Stimulated activated CD4-positive, alpha-beta T cell treated with anti-CD3 and anti-CD28 coated beads, Interleukin-12 subunit alpha, Interleukin-12 subunit beta, amount 100 ng/mL, for 24 hours (primary cell): ENCODE results near the gene MTUS2.

Experiments used
- DNase-seq, 2 experiments: peaks; one replicate each; pipeline ENCODE4 v3.0.0-alpha.2; 2020; ENCODE audit warnings: low read depth in 2 of 2

MTUS2 gene

DNA sequence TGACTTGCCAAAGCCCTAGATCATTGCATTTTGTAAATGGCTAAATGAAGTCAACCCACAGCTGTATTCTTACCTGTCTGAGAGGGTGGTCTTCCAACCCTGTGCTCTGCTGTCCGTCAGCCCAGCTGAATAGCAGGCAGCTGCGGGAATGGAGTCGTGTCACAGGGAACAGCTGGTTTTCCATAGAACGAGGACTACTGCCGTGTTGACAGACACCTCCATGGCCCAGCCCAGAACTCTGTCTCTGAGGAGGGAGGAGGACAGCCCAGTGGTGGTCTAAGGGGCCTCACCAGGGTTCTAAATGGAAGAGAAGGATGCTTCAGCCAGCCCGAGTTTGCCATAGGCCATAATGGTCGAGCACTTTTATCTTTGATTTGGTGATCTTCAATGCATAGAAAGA lies 664.7 kb downstream of the MTUS2 start:
- no peak for DNase-seq

DNA sequence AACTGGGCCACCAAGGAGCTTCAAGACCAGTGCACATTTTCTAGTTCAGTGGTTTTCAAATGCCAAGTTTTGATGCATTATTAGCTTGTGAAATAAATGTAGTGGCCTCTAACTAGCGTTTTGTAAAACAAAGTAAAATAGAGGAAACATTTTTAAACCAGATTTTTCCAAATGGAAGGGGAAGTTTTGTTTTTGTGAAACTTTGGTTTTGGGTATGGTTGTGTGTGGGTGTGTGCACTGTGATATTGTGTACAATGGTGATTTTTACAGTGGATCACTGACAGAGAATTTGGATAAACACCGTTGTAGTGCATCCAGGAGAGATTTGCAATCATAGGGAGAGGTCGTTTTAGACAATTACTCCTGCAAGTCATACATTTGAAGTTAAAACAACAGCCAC lies 666.4 kb downstream of the MTUS2 start:
- DNase-seq: no peak

DNA sequence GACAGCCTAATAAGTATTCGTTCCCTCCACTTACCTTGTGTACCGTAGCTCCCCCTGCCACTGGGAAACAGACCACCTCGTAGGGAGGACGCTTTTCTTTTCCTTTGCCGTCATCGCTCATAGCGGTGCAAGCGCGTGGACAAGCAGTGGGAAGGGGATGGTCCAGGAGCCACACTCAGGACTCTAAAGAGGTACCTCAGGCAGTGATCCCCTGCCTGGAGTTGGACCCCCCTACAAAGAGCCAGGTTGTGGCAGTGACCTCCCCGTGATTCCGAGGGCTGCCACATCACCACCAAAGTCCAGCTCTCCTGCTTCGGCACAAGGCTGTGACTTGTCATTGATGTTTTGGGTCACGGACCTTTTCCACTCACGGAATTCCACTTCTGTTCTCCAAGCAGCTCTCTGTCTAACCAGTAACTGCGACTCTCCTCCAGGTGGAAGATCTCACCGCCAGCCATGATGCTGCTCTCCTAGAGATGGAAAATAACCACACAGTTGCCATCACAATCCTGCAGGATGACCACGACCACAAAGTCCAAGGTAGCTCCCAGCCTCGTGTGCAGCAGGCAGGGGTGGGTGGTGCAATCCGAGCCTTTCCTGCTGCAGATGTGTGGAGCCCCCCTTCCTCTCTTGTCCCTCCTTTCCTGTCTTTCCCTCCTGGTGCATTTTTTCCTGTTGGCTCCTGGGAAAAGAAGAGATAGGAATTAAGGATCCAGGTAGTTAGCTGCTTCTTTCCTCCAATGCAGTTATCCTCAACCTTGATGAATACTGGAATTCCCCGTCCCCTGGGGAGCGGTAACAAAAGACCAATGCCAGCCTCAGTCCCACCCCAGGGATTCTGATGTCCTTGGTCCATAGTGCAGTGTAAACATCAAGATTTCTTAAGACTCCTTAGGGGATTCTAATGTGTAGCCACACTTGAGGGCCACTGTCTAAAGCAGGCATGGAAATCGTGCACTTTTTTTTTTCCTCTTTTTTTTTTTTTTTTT lies 667.6 kb downstream of the MTUS2 start:
- no peak for DNase-seq

DNA sequence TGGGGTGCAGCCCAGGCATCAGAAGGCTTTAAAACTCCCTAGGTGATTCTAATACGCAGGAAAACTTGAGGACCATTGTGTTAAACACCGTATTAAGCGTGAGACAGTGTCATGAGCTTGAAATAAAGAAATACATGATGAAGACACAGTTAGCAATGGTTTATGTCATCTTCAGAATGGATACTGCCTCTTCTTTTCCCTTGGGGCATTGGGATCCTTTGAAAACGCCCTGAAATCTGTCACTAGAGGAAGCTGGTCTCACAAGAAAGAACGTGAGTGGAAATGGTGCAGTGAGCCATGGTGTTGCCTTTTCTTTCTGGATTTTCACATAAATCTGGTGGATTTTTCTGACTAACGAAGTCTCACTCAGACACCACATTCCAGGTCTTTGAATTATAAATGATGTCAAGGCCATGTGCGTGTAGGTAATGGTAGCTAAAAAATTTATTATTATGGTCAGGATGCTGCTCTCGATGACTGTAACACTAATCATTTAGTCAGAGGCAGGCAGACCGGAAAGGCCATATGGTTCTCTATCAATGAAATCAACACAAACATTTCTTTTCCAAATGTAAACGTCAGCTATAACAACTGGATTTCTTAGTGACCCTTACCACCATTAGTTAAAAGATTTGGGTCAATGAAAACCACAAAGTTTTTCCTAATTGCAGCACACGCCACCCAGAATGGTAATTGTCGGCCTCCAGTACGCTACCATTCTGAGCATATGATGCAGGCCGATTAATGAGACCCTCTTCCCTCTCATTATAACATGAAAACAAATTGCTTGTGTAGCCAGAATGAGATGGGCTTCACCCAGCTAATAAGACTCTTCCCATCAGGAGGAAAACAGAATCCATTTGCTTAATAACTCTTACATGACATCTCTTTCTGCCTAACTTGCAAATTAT lies 669.8 kb downstream of the MTUS2 start:
- DNase-seq: no peak

DNA sequence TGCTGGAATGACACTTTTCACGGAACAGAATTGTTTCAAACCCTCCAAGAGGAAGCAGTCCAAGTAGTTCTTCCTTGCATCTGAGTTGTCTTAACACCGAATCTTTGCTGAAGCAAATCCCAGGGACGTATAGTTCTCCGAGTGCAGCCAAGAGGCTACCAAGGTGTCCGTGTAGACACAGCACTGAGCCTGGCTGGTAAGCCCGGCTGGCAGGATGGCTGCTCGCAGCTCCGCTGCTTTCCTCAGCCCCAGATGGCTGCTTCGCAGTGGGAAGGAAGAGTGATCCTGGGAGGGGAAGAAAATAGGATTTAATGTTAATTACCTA lies 670.4 kb downstream of the MTUS2 start:
- DNase-seq: no peak

DNA sequence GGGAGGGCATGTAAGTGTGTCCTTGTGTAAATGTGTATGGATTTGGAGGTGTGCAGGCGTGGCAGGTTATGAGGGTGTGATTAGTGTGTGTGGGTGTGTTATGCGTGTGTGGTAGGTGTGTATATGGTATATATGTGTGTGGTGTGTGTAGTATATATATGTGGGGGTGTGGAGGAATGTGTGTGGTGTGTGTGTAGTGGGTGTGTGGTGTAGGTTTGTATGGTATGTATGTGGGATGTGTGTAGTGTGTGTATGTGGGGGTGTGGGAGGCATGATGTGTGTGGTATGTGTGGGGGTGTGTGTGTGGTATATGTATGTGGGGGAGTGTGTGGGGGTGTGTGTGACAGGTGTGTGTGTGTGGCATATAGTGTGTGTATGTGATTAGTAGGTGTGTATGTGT lies 671.1 kb downstream of the MTUS2 start:
- no peak for DNase-seq

DNA sequence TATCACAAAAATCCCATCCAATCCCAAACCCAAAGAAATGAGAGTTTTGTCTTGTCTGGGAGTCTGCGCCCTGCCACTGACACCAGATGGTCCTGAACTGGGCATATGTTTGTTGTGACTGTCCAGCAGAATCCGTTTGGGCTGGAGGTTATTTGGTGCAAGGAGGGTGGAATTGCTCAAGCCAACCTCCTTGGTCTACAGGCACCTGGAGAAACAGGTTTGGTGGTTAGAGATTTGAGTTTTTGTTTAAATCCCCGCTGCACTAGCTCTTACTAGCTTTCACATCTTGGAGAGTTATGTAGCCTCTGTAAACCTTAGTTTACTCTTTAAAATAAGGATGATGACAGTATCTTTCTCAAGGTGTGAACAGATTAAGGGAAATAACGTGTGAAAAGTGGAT lies 673.7 kb downstream of the MTUS2 start:
- no peak for DNase-seq

DNA sequence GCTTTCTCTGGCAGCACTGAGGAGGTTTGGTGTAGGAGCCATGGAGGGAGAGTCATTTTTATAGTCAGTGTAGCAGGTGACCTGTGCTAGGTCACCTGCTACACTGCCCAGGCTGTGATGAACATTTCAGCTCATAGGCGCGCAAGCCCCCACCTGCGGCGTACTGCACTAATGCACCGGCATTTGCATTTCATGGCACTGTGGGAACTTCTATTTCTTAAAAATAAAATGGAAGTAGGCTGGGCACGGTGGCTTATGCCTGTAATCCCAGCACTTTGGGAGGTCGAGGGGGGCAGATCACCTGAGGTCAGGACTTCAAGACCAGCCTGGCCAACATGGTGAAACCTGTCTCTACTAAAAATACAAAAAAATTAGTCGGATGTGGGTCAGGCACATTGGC lies 674.4 kb downstream of the MTUS2 start:
- no peak for DNase-seq

DNA sequence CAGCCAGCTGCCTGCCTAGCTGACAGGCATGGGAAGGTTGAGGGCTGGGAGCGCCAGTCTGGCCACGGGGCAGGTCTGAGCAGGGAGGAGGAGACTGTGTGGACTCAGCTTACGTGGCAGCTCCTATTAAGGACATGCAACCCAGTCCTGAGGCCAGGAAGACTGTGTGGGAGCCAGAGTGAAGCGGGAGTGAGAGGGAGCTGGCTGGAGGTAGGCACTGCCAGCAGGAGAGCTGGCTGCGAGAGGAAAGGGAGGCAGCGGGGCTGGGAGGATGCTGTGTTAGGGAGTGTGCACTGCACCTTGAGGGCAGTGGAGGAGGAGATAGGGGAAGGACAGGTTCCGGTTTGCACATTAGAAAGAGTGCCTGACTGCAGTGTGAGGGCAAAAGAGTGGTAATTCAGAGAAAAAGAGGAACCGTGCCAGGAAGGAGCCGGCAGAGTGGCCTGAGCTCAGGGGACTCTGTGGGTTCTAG lies 676.1 kb downstream of the MTUS2 start:
- DNase-seq: no peak

DNA sequence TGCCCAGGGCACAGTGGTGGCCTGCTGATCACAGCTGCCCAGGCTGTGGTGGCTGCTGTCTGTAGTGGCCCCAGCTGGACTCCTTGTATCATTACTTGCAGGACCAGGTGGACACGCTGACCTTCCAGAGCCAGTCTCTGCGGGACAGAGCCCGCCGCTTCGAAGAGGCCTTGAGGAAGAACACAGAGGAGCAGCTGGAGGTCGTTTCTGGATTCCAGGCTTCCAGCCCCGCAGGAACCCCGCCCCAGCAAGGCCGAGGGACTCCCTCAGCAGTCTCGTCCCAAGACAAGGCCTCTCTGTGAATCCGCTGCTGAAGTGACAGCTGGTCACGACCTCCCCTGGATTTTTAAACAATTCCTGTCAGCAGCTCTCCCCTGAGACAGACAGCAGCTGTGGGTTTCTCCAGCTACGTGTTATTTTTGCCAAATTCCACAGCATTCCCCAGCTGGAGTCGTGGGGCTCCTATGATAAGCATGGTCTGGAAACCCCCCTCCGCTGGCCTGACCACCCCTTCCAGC lies 677.1 kb downstream of the MTUS2 start:
- no peak for DNase-seq

DNA sequence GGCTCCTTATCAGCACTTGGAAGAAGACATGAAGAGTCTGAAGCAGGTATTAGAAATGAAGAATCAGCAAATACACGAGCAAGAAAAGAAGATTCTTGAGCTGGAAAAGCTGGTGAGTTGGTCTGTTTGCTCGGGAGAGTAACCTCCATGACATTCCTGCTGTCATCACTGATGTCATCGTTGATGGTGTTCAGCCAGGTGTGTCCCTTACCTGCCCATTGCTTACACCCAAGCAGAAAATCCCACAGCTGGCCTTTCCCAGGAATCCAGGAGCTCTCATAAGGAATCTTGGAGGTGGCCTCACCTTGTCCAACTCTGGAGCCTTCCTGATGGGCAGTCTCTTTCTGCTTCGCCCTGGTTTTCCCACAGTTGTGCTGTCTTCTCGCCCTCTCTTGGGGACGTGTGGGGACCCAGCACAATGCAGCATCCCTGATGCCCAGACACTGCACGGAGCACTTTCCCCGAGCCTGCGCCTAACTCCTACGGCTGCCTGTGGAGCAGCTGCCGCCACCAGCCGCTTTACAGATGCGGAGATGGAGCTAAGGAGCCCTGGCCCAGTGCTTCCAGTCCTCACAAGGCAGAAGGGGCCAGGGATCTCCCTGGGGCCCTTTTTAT lies 678.4 kb downstream of the MTUS2 start:
- DNase-seq: no peak

DNA sequence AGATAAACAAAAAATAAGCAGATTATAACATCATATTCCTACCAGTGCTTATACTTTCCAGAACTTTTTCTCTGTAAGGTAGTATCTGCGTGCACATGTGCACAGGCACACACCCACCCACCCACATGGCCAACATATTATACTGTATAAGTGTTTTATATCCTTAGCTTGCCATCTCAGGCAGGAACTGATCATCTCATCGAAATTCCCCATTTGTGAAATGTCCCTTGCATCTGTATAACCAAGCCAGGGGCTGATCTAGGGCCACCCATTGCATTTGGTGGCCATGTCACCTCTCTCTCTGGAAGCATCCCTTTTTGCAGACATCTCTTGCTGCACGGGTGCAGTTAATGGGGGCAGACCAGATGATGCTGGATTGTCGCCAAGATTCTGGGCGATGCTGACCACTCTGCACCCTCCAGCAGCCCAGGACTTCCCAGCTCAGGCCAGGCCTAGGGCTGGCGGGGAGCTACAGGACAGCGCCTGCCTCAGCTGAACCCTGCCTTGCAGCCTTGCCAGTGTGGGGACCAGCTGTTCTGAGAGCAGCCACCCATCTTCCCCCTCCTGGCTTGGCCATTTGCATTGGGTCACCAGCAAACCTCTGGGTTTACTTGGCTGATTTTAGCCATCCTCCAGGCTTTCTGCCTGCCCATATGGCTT lies 679.5 kb downstream of the MTUS2 start:
- no peak for DNase-seq

DNA sequence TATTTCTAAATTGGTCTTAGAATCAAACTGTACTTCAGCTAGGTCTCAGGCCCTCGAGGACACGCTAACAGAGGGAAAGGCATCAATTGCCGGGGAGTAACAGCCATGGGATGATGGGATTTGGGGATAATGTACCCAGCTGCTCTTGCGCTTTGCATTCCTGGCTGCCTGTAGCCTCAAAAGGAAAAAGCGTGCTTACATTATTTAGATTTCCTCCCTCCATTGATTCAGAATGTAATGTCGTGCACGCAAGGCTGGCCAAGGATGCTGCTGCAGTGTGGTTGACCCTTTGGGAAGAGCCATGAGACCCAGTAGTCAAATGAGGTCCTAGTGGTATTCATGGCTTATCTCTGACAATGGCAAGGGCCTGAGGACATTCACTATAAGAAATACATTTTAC lies 680.2 kb downstream of the MTUS2 start:
- DNase-seq: no peak

DNA sequence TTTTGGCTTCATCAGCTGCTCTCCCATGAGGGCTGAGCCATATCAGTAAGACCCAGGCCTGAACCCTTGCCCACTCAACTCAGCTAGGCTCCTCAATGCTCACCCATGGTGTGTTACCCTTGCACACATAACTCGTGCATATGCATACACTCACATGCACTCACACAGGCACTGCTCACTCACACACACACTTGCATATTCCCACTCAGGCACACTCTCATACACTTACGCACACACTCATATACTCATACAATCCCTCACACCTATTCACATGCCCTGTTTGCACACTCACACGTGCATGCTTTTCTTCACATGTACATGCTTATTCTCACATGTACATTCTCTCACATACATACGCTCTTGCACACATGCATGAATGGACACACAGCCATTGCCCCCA lies 681.5 kb downstream of the MTUS2 start:
- no peak for DNase-seq

DNA sequence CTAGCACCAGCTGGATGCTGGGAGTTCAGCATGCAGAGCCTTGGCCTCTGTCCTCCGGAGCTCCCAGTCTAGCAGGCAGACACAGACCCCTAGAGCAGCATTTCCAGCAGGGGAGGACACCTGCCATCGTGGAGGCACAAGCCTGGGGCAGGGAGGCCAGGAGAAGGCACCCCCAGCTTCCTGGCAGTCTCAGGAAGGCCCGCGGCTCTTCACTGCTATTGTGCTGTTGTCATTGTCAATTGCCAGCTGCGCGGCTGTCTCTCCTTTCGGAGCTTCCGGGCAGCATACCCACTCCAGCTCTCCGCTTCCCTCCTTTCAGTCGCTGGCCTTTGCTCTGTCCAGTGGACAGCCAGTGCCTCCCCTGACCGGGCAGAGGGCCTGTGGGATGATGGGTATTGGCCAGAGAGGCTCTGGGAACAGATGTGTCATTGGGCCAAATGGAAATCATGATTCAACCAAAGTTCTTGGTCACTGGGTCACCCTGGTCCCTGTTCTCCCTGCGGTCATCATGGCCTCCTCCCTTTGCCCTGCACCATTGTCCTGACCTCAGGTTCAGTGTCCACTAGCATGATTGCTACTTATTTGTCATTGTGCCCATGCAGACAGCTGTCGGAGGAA lies 682.4 kb downstream of the MTUS2 start:
- no peak for DNase-seq

DNA sequence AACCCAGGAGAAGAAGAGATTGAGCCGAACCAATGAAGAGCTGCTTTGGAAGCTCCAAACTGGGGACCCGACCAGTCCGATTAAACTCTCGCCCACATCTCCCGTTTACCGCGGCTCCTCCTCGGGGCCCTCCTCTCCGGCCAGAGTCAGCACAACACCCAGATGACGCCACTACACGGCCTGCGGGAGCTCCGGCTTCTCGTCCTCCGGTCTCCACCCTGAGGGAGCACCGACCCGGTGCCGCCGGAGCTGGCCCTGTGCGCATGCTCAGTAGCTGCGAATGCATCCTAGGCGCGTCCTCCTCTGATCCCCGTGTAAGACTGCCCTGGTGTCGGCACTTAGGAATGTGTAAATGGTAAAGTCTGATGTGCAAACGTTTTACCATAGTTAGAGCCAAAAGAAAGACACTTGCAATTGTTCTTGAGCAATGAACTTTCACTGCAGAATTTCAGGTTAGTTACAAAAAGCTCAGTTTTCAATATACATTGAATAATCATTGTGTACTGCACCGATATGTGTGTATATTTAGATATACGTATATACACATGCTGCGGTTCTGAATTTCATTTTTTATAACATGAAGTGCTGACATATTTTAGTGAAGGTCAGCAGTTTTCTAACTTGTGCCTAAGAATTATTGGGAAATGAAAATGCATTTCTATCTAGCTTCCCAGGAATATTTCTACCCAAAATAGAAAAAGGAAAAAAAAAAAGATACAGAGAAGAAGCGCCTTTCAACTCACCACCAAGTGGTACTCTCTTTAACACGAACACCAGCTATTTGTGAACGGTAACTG lies 683.1 kb downstream of the MTUS2 start:
- DNase-seq: no peak

DNA sequence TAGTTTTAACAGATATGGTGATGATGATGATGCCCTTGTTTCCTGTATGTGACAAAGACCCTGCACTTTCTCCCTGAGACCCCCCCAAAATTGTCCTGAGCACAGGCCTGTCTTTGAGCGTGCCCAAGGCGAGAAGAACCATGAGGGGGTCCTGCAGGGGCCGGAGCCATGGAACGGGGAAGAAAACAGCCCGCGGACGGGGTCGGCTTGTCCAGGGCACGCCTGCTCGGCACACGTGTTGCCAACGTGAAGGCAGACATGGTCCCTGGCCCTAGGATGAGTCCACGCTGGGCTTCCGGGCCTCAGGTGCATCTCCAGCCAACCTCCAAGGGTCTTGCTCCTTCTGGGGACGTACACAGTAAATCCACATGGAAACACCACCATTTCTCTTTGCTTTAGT lies 684.6 kb downstream of the MTUS2 start:
- no peak for DNase-seq

DNA sequence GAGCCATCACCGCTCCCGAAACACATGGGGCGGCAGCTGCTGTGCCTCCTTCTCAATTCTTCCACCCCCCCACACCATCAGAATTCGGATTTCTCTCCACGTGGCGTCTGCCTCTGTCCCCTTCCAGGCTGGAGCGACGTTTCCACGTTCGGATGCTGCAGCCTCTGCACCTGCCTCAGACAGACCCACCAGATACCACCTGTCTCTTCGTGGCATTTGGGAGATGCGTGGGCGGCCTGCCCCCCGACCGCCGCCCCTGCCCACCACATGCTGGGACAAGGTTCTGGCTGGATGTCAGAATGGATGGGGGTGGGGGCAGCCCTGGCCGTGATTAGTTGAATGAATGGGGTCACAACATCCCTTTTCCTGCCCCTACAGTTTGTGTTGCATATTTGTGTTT lies 685.4 kb downstream of the MTUS2 start:
- DNase-seq: no peak

DNA sequence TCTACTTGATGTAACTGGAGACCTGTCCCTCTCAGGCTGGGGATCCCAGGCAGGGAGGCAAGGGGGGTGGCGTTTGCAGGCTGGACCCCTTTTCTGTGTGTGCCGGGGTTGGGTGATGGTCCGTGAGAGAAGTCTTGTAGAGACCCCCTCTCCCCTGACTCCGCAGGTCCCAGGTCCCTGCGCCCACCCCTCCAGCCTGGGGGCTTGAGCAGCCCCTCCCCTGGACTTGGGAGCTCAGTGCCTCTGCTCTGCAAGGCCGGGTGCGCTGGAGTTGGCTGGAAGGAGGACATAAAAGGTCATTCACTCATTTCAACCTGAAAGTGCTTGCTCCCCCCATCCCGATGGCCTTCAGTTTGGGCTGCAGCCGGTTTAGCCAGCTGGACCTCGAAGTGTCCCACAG lies 685.8 kb downstream of the MTUS2 start:
- DNase-seq: no peak

DNA sequence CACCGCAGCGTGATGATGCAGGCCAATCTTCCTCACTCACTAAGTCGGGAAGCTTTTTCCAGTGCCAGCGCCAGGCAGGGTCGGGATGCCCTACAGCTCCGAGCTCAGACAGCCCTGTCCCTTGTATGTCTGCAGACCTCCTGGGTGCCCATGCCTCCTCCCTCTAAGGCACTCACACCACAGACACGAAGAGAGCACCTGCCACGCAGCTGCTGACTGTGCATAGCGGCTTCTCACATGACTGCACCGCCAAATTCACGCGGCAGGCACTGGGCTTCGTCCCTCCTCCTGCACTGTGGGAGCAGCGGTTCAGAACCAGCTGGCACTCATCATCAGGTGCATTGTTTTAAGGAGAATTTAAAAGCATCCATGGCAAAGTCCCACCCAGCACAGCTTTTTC lies 687.2 kb downstream of the MTUS2 start:
- DNase-seq: no peak
